HCT116 (cell line): ENCODE results near the gene TULP3. TPM values are rescaled to one million over a fixed set of nuclear protein-coding genes. Genes with fewer than 3 reads are reported as not detected.

Experiments
- ATAC-seq: fragments of 200-7000 bp; cut with Tn5 transposase; 2 replicates; pipeline ENCODE4 v1.9.1; 2020; ENCODE audit warnings: mild to moderate bottlenecking, moderate library complexity
- BruUV-seq: library from RNA; stranded (reverse); fragments of 400-500 nt; replicated peaks from 2 replicates; lab custom pipeline; 2021; lab: Mats Ljungman, UMichigan
- CTCF ChIA-PET: fragments of 300-600 bp; sonication (Branson Sonifier 250); formaldehyde crosslinking; loops from one replicate; lab custom pipeline; 2021; ENCODE audit warnings: antibody characterized with exemption; lab: Charles Lee
- POLR2A ChIA-PET: fragments of 300-600, 350-600 bp; sonication (Branson Sonifier 250); formaldehyde crosslinking; loops from one replicate; lab custom pipeline; 2021; ENCODE audit warnings: antibody characterized with exemption; lab: Charles Lee
- RAD21 ChIA-PET, 2 experiments: fragments of 300-600 bp; sonication (Branson Sonifier 250); formaldehyde crosslinking; loops; one replicate each; lab custom pipeline; 2023; ENCODE audit warnings: low total read pairs in 2 of 2; ENCODE audit not compliant: uncharacterized antibody in 2 of 2, unreplicated experiment in 2 of 2, low non-redundant PET in 1 of 2; lab: Charles Lee
- DNase-seq: peaks from one replicate; pipeline ENCODE4 v3.0.0-alpha.2; 2010; ENCODE audit warnings: low read depth, low spot score
- H2AFZ ChIP-seq: fragments of 200-600 bp; shearing (Covaris generic), sonication (generic); 2 replicates; pipeline ENCODE4 v1.6.1; 2017; ENCODE audit warnings: low read depth, mixed run types, mixed read lengths, antibody characterized with exemption, low read length; ENCODE audit not compliant: poor library complexity, severe bottlenecking
- H3K27ac ChIP-seq: 2 replicates; pipeline ENCODE4 v1.5.1; 2012; ENCODE audit warnings: low read depth, low read length
- H3K27me3 ChIP-seq: fragments of 200-600 bp; sonication (generic); 2 replicates; pipeline ENCODE4 v1.6.1; 2016; ENCODE audit warnings: mixed run types, low read length, mixed read lengths; ENCODE audit not compliant: insufficient read depth
- H3K36me3 ChIP-seq, 2 experiments: fragments of 200-500 bp in 1 of 2; fragments of 200-600 bp in 1 of 2; sonication (Bioruptor generic) in 1 of 2; sonication (generic) in 1 of 2; 2 replicates each; pipeline versions ENCODE4 v1.5.1 to v1.6.1; 2014 to 2016; ENCODE audit warnings: low read length in 2 of 2, inconsistent platforms in 1 of 2, mixed read lengths in 1 of 2, mixed run types in 1 of 2; ENCODE audit not compliant: insufficient read depth in 2 of 2, control insufficient read depth in 1 of 2
- H3K4me1 ChIP-seq, 2 experiments: fragments of 200-600 bp in 1 of 2; sonication (generic) in 1 of 2; 2 replicates each; pipeline versions ENCODE4 v1.5.1 to v1.6.1; 2012 to 2017; ENCODE audit warnings: low read length in 2 of 2, inconsistent platforms in 1 of 2, mild to moderate bottlenecking in 1 of 2, mixed read lengths in 1 of 2, mixed run types in 1 of 2, moderate library complexity in 1 of 2; ENCODE audit not compliant: insufficient read depth in 2 of 2, control insufficient read depth in 1 of 2
- H3K4me2 ChIP-seq: fragments of 200-600 bp; sonication (generic); 2 replicates; pipeline ENCODE4 v1.6.1; 2017; ENCODE audit warnings: mixed run types, low read length, mixed read lengths
- H3K4me3 ChIP-seq, 2 experiments: fragments of 200-600 bp in 1 of 2; sonication (generic) in 1 of 2; replicated peaks in 1 of 2; 2 replicates each; pipeline ENCODE4 v1.5.1; 2011 to 2016; ENCODE audit warnings: low read length in 2 of 2, control low read depth in 1 of 2, low read depth in 1 of 2, mild to moderate bottlenecking in 1 of 2, mixed read lengths in 1 of 2, mixed run types in 1 of 2
- H3K79me2 ChIP-seq: fragments of 200-600 bp; sonication (generic); 2 replicates; pipeline ENCODE4 v1.6.1; 2017; ENCODE audit warnings: mild to moderate bottlenecking, mixed run types, low read length, moderate library complexity, mixed read lengths; ENCODE audit not compliant: insufficient read depth
- H3K9ac ChIP-seq: fragments of 200-600 bp; sonication (generic); 2 replicates; pipeline ENCODE4 v1.6.1; 2016; ENCODE audit warnings: low read length, mixed read lengths
- H3K9me2 ChIP-seq: fragments of 200-600 bp; sonication (generic), shearing (Covaris generic); 2 replicates; pipeline ENCODE4 v1.6.1; 2017; ENCODE audit warnings: mixed run types, mild to moderate bottlenecking, moderate library complexity; ENCODE audit not compliant: insufficient read depth
- H3K9me3 ChIP-seq, 2 experiments: fragments of 200-500 bp in 1 of 2; fragments of 200-600 bp in 1 of 2; sonication (Bioruptor generic) in 1 of 2; sonication (generic) in 1 of 2; 2 replicates each; pipeline ENCODE4 v1.6.1; 2014 to 2017; ENCODE audit warnings: low read length in 2 of 2, mixed read lengths in 2 of 2, inconsistent platforms in 1 of 2, low read depth in 1 of 2, mild to moderate bottlenecking in 1 of 2, mixed run types in 1 of 2, moderate library complexity in 1 of 2; ENCODE audit not compliant: control insufficient read depth in 1 of 2, insufficient read depth in 1 of 2
- H4K20me1 ChIP-seq: fragments of 200-600 bp; sonication (generic), shearing (Covaris generic); 2 replicates; pipeline ENCODE4 v1.6.1; 2017; ENCODE audit warnings: mixed run types, mild to moderate bottlenecking, moderate library complexity; ENCODE audit not compliant: insufficient read depth
- EZH2phosphoT487 ChIP-seq: fragments of 200-600 bp; IDR thresholded peaks from 2 replicates; pipeline ENCODE4 v1.6.1; 2018; ENCODE audit warnings: antibody characterized with exemption, borderline replicate concordance
- POLR2A ChIP-seq: IDR thresholded peaks from 2 replicates; pipeline ENCODE4 v1.7.0; 2011; ENCODE audit warnings: borderline replicate concordance; ENCODE audit not compliant: insufficient read depth, insufficient read length; ENCODE audit errors: extremely low read depth
- POLR2AphosphoS5 ChIP-seq: IDR thresholded peaks from 2 replicates; pipeline ENCODE4 v1.6.1; 2011; ENCODE audit warnings: mild to moderate bottlenecking, low read depth, low read length, moderate library complexity
- YY1 ChIP-seq: IDR thresholded peaks from 2 replicates; pipeline ENCODE4 v1.6.1; 2011; ENCODE audit warnings: low read length, low read depth, moderate library complexity, mild to moderate bottlenecking; ENCODE audit not compliant: insufficient replicate concordance; ENCODE audit errors: extremely low read depth
- intact Hi-C: fragments of 100-400 bp; cut with micrococcal nuclease; formaldehyde crosslinking; loops from 2 replicates; pipeline ENCODE4 v1.10.0; 2022
- total RNA-seq: library from RNA; stranded (reverse); gene quantifications from one replicate; pipeline ENCODE4 v1.2.1, GENCODE V29; 2021; ENCODE audit not compliant: unreplicated experiment
- TF ChIP-seq, protein P1 (sequence below): IDR thresholded peaks from 2 replicates; pipeline ENCODE4 v1.6.1; 2011; ENCODE audit warnings: mild to moderate bottlenecking, low read length, moderate library complexity; ENCODE audit not compliant: insufficient replicate concordance; ENCODE audit errors: extremely low read depth
- TF ChIP-seq, protein P2 (sequence below): IDR thresholded peaks from 2 replicates; pipeline ENCODE4 v1.6.1; 2012

The TULP3 gene
- total RNA-seq, 1 experiment from 2014 or later = 21.3 TPM

DNA sequence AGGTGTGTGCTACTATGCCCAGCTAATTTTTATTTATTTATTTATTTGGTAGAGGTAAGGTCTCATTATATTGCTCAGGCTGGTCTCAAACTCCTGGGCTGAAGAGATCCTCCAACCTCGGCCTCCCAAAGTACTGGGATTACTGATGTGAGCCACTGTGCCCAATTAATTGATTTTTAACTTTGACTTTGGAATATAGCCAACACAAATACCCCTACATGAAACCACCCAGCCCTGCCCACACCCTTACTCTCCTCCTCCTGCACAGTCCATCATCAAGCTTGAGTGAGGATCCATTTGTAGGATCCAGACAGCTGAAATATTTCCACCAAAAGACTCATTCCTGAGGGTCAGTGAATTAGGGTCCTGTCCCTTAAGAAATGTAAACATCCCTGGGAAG is 65.2 kb downstream of the TULP3 start:
- ChIA-PET POLR2A (no interaction called here), RAD21 (no interaction called here), CTCF (interaction anchor here (2.6 kb wide), 1 partner anchor 12 kb away, joined by 9 read pairs; no protein-coding TSS in a partner anchor)
- H4K20me1 ChIP-seq = no peaks in the 10 kb centered on the region
- no peak overlapping the region for H3K27ac ChIP-seq
- H3K27me3 ChIP-seq = no peaks in the 10 kb centered on the region
- H2AFZ ChIP-seq = no peak overlapping the region
- H3K36me3 ChIP-seq = no peaks in the 10 kb centered on the region
- intact Hi-C loops = no loop called here
- H3K79me2 ChIP-seq = peaks cover 12% of the 10 kb centered on the region
- no peak overlapping the region for H3K4me2 ChIP-seq
- H3K9ac ChIP-seq = no peak overlapping the region
- ATAC-seq (no peak), DNase-seq (no peak)
- no TSS peak for BruUV-seq
- no peaks in the 10 kb centered on the region for H3K9me2 ChIP-seq
- H3K4me3 ChIP-seq = no peak overlapping the region
- no peaks in the 10 kb centered on the region for H3K9me3 ChIP-seq
- H3K4me1 ChIP-seq = peaks cover 21 to 25% of the 10 kb centered on the region in 2 experiments
- TF ChIP-seq EZH2phosphoT487 (no peak), POLR2AphosphoS5 (no peak), YY1 (no peak), POLR2A (no peak)
- TF ChIP-seq, protein P1, sequence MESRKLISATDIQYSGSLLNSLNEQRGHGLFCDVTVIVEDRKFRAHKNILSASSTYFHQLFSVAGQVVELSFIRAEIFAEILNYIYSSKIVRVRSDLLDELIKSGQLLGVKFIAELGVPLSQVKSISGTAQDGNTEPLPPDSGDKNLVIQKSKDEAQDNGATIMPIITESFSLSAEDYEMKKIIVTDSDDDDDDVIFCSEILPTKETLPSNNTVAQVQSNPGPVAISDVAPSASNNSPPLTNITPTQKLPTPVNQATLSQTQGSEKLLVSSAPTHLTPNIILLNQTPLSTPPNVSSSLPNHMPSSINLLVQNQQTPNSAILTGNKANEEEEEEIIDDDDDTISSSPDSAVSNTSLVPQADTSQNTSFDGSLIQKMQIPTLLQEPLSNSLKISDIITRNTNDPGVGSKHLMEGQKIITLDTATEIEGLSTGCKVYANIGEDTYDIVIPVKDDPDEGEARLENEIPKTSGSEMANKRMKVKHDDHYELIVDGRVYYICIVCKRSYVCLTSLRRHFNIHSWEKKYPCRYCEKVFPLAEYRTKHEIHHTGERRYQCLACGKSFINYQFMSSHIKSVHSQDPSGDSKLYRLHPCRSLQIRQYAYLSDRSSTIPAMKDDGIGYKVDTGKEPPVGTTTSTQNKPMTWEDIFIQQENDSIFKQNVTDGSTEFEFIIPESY = no peak
- TF ChIP-seq, protein P2, sequence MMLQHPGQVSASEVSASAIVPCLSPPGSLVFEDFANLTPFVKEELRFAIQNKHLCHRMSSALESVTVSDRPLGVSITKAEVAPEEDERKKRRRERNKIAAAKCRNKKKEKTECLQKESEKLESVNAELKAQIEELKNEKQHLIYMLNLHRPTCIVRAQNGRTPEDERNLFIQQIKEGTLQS = no peak
